Pulmonary artery endothelial cell (primary cell): ENCODE measurements around the gene CDCA7L. TPM values are rescaled to one million over a fixed set of nuclear protein-coding genes. Genes with fewer than 3 reads are reported as not detected.
"Not testable (repeated sequence)": the region's sequence is repeated elsewhere in the genome, so short reads cannot be mapped to it uniquely, and the experiment has no call there.

Experiments
- DNase-seq: peaks from one replicate; pipeline ENCODE4 v3.0.0-alpha.2; 2011; ENCODE audit warnings: low read depth, low spot score
- total RNA-seq: library from RNA; depleted of rRNA; stranded (reverse); fragments of >200 nt; gene quantifications from 2 replicates; pipeline ENCODE4 v1.2.3, GENCODE V29; 2014

Gene CDCA7L
- total RNA-seq, 1 donor from 2014 or later = 175 TPM

DNA sequence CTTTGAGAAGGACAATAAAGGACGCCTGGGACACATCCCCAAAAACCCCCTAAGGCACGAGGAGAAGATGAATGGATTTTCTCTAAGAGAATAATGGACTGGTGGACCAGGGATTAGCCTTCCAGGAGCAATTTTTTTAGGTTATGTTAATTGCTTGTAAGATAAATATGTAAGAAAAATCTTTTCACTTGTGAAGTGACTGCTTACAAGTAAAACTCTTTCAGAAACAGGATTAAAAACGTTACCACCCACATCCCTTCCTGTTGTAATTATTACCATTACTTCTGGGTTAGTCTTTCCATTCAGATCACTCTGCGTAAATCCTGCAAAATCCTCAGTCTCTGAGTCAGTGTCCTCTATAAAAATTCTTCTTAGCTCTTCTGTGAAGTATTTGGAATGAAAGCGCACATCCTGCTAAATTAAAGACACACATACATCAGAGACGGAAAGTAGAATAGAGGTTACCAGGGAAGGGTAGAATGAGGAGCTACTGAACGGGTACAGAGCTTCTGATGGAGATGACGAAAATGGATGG lies 34.3 kb downstream of the CDCA7L start:
- no peak for DNase-seq

DNA sequence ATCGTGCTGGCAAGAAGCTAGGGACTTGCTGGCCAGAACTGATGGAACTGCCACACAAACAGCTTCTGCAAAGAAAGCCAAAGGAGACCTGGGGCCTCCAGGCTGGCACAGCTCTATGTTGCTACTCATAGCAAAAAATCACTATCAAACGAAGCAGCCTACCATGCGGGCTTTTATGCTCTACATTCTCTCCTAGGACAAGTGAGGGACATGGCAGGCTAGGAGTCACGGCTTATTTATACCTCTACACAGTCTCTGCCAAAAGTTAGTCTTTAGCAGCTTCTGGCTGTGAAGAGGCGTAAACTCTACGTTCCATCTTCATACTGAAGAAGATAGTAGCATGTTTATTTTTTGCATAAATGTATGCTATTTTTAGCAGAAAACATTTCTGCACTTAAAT lies 35.4 kb downstream of the CDCA7L start:
- no peak for DNase-seq

DNA sequence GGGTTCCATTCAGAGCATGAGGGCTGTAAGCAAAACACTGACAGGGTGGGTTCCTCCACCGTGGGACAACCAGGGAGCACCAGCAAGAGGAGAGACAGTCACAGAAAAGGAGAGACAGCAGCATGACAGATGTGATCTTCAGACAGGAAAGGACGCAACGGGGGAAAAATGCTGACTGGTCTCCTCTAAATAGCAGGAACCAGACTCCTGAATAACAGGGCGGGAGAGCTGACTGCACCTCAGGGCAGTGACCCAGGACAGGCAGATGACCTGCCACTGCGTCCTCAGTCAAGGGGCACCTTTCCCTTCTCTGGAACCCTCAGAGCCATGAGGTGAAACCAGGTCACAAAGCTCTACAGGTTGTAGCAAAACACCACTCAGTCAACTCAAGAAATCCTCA lies 37.0 kb downstream of the CDCA7L start:
- no peak for DNase-seq

DNA sequence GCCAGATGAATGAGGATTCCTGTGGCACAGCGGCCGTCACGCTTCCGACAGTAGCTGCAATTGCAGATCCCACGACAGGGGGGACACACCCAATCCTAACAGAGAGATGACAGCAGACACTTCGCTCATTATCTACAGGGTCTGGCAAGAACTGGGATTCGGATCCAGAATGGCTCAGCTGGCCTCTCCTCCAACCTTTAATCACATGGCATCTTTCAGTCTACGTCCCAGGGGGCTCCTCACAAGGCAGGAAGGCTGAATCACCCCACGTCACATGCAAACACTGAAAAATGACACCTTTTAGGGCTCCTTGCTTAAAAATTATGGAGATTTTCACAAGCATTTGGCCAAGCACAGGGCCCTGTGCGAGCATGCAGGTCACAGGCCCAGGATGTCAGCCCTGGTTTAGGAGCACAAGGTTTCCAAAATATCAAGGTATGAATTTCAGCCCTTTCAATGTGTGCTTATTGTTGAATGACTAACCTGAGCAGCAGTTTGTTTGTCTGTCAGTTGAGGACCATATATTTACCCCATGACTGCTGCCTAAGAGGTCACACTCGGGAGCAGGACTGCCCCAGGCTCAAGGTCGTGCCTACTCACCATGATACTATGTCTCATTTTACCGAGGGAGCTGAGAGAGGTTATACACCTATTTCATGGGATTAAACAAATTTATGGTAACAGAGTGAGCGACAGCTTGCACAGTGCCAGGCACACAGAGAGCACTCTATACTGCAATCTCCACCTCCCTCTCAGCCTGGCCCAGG lies 42.5 kb downstream of the CDCA7L start:
- DNase-seq = no peak

DNA sequence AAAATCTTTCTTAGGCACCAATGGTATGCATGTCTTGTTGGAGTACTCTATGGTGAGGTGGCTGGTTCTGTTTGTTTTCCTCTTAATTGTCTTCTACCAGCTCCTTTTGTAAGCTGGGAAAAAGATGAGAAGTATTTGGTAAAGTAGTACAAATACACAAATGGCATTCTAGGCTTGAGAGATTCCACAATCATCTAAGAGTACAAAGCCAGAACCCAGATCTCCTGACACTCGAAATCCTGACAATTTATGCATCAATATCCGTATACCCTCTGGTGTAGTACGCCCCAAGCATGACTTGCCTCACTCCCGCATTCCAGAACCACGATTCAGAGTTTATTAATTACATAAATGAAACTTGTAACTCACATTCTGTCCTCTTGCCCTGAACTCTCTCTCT lies 43.5 kb downstream of the CDCA7L start:
- no peak for DNase-seq

DNA sequence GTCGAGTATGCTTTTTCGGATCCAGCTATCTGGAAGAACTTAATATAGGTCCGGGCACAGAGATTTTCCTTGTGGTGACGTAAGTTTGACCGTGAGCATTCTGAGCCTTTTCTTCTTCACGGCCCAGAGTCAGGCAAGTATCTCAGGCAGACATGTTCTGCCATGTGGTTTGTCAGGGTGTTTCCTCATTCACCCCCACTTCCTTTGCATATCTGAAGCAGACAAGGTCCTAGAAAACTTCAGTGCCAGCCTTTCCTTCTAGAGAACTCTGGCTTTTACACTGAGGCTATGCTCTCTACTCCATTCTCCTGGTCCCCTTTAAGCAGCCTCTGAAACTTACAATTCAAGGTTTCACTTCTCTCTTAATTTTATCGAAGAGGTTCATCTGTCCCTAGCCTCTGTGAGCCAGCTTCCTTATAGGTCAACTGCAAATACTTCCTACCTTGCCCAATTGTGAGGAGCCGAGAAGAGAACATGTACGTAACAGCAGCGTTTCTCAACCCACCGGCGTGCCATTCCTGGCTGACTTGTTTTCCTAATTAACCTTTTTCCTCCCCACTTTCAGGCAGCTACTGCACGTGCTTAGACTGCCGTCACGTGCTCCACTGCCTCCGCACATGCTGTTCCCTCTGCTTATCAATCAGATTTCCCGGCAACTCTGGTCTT lies 47.3 kb downstream of the CDCA7L start:
- DNase-seq = no peak

DNA sequence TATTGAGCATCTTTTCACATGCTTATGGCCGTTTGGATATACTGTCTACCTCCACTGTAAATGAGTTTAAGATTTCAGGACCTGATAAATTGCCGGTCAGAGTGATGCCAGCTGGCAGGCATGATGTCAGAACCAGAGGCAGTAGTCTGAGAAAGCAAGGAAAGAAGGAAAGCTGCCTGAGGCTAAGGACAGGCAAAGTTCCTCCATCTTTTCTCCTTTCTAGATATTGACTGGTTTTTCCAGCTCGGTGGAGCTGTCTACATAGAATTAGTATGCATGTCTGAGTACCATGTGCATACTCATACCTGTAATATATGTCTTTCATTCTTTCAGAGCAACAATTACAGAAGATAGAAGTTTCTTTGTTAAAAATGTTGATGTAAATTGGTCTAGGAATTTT lies 52.3 kb downstream of the CDCA7L start:
- no peak for DNase-seq

DNA sequence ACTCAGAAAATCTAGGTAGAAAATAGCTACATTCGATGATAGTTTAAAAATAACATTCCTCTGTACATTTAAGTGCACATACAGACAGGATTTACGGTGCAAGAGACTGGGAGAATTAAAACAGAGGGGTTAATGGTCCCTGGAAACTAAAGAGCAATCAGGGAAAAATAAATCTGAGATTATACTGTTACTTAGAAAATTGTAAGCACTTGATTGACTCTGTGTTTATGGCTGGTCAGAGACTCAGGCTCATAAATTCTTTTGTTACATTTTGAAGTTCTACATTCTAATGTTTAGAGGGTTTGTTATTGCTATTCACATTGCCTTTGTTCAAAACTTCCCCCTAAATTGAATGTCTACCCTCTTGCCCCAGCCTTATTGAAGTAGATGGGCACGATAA lies 54.4 kb downstream of the CDCA7L start:
- no peak for DNase-seq

DNA sequence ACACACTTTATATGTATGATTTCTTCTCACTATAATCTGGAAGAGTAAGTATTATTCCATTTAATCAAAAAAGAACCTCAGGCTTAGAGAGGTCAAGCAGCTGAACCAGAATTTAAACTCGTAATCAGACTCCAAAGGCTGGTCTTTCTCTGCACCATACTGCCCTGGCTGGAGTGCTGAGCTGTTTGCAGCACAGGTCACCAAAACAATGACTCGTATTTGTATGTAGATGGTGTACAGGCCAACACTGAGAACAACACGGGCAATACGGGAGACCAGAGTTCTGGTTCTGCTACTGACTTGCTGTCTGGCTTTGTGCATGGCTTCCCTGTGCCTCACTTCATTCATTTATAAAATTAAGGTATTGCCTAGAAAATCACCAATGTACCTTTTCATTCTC lies 57.9 kb downstream of the CDCA7L start:
- DNase-seq = no peak

DNA sequence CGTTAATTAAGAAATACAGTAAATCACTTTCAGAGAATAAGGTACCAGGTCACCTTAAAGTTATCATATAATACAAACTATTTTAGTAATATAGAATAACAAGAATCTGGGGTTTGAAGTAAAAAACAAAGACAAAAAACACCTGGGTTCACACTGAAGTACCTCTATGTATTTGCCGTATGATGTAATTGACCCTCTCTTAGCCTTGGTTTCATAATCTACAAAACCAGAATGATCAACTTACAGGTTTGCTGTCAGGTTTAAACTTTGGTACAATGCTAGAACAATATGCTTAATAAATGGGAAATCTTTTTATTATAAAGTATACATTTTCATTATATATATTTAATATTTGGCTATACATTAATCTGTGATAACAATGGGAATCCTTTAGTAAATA lies 58.3 kb downstream of the CDCA7L start:
- no peak for DNase-seq

DNA sequence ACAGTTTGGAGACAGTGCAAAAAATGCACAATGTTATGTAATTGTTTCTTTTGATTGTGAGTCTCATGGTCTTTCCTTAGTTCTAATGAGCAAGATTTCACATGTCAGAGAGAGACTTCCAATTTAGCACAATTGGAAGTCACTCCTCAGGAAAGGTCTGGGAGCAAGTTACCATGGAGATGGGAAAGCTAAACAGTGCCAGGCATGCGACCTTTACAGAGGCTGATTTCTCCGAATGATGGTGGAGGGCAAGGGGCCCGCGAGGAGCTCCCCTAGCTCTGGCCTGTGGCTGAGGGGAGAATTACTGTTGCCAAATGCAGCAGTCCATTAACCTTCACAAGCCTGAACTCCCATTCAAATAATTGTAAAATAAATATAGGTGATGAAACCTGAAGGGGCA lies 59.3 kb downstream of the CDCA7L start:
- no peak for DNase-seq

DNA sequence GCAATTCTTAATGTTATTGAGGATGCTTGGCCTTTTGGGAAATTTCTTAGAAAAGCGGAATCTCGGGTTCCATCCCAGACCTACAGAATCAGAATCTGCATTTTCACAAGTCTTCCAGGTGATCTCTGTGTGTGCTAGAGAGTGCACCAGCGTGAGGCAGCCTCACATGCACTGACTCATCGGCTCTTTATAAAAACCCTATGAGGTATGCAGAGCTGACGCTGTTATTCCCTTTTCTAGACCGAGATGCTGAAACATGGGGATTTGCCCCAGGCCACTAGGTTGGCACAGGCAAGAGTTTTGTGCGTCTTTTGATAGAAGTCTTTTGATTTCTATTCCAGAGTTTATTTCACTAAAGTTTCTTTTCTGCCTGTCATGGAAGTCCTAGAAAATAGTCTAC lies 61.2 kb downstream of the CDCA7L start:
- DNase-seq = no peak

DNA sequence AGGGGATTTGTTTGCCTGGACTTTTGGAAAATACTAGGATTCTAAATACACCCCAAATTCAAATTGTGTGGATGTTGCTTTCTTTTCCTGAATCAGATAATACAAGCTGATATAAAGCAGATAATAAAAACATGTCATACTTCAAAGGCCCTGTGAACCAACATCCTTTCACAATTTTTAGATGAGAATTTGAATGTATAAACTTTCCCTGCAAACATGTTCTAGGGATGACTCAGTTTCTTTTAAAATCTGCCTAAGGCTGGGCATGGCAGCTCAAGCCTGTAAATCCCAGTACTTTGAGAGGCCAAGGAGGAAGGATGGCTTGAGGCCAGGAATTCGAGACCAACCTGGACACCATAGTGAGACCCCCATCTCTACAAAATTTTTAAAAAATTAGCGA lies 62.2 kb downstream of the CDCA7L start:
- not testable (repeated sequence) for DNase-seq

DNA sequence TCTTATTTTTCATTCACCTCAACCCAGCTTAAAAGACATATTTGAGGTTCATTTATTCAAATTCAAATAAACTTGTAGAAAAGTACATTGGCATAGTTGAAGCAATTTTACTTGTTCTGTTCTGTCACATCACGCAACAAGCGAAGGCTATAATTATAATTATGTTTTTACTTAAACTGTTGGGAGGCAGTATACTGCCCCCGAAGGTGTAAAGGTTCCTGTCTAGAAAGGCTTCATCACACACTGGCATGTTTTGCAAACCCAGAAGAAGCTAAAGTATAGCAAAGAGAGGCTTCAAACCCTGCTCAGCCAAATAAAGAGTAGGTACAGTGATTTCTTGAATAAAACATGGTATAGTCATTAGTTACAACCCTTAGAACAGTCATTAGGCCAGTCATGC lies 62.6 kb downstream of the CDCA7L start:
- no peak for DNase-seq

DNA sequence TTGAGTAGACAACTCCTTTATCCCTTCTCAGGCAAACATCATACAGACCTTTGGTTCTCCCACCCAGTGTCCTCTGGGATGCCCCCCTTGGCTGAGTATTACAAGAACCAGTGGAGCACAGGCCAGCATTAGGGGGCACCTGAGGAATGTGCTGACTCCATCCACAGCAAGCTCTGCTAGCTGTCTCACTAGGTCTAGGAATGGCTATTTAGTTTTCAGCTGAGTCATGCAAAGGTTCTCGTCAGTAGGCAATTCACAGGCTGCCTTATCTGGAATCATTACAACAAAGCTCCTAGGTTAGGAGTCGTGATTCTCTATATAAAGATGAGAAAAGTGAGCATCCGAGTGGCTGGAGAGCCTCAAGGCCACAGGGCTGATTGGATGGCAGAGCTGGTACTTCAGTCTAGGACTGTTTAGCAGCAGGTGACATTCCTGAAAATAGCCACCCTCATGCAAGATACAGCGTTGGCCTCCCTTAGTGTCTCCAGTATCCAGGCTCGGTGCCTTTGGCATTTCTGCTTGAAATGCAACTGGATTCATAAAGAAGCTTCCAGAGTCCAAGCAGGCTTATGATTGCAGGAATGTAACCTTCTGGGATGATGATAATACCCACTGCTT lies 75.8 kb downstream of the CDCA7L start:
- no peak for DNase-seq

DNA sequence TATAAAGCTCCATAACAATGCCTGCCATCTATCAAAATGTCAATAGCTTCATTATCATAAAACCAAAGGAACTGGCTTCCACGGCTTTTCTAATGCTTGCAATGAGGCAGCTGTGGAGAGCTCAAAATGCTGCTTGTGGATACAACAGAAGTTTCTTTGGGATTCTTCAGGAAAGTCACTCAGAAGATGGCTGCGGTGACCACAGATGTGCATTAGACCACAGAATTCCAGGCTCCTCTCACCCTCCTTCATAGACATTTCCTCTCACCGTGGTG lies 77.2 kb downstream of the CDCA7L start:
- DNase-seq = no peak

DNA sequence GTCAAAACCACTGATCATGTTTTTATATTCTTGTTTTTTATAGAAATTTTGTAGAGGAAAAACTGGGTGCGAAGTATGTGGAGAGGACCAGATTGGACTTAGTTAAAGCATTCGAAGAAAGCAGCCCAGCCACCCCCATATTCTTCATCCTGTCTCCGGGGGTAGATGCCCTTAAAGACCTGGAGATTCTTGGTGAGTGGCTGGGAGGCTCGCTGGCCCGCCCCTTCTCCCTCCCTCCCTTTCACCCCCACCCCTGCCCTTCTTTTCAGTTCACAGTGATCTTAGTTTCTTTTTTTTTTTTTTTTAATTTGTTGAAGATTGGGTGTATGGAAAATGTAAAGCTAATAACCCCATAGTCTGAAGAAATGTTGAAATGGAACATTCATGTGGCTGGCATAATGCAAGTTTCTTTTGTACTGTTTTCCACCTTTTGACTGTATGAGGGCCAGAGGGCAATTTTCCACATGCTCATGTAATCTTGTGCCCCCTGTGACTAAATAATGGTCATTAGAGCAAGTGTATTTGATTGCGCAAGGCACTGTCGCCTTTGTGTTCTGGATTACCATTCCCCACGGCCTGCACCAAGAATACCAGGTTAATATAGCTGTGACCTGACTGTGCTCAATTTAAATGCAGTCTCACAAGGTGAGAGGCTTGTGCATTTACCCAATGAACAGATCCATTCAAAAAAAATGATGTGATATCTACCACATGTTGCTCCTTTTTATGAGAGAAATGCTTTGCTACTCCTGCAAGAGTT lies 77.7 kb downstream of the CDCA7L start:
- DNase-seq = no peak

DNA sequence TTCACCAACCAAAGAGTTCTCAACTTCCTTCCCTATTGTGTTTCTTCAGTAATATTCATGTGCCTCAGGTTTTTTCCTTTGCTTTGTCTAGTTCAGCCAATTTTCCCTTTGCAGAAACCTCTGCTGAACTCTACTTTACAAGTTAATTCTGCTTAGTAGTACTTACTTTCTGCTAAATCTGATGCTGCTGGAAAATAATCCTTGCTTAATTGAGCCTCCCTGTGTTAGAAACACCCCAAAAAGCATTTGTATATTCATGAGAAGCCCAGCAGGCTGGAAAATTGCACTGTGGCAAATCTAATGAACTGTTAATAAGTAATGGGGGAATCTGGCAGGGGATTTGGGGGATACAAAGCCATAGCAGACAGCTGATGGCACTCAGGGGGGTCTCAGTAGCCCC lies 78.5 kb downstream of the CDCA7L start:
- no peak for DNase-seq

DNA sequence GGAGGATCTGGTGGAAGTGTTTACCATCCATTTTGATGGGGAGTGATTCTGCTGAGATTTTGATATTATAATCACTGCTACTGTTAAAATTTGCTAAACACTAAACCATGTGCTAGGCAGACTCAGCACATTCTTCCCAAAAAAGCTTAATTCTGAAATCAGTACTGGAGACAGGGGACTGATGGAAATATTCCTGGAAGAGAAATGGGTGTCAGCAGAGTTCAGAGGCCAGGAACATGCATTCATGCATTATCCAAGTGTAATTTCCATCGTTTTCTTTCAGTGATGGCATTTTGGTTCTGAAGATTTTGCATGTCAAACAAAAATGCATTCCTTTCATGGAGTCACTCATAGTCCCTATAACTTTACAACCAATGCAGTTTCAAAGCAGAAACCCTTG lies 79.0 kb downstream of the CDCA7L start:
- DNase-seq = no peak

DNA sequence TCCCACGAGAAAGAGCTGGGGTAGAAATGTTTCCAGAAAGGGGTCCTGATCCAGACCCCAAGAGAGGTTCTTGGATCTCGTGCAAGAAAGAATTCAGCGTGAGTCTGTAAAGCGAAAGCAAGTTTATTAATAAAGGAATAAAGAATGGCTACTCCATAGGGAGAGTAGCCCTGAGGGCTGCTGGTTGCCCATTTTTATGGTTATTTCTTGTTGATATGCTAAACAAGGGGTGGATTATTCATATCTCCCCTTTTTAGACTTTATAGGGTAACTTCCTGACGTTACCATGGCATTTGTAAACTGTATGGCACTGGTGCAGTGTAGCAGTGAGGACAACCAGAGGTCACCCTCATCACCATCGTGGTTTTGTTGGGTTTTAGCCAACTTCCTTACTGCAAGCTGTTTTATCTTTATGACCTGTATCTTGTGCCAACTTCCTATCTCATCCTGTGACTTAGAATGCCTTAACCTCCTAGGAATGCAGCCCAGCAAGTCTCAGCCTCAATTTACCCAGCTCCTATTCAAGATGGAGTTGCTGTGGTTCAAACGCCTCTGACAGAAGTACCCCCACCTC lies 80.0 kb downstream of the CDCA7L start:
- DNase-seq = not testable (repeated sequence)

DNA sequence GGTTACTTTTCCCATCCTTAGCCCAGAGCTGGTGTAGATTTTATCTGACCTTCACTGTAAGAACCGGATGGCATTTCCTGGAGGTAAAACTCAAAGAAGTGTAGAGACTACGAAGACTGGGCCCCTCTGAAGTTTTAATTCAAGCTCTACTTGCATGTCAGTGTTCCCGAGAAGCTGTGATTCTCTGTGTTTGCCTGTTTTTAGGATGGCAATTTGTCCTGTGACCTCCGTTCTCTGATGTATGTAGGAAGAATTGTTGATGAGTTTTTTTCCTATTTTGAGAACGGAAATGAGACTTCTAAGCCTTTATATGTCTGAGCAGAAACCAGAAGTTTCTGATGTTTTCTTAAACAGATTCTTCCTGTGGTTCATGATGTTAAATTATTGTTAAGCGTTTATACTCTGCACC lies 94.1 kb downstream of the CDCA7L start:
- DNase-seq = no peak
